Right atrium auricular region (tissue), 2 donors: ENCODE data around the gene PRTN3. TPM values are rescaled to one million over a fixed set of nuclear protein-coding genes. Genes with fewer than 3 reads are reported as not detected.
"Not testable (repeated sequence)": the region's sequence is repeated elsewhere in the genome, so short reads cannot be mapped to it uniquely, and the experiment has no call there.

Experiments
- DNase-seq: peaks from one replicate; pipeline ENCODE4 v3.0.0-alpha.2; 2019; ENCODE audit warnings: low spot score
- H3K27ac ChIP-seq, 2 donors: fragments of 200-600 bp; sonication (generic); 1 replicate in 1 of 2; 2 replicates in 1 of 2; pipeline ENCODE4 v1.5.1; 2016 to 2019
- H3K27me3 ChIP-seq, 2 donors: fragments of 200-600 bp; sonication (generic); one replicate each; pipeline versions ENCODE4 v1.5.1 to v1.6.0; 2017 to 2019
- H3K36me3 ChIP-seq: fragments of 200-600 bp; sonication (generic); one replicate; pipeline ENCODE4 v1.5.1; 2016
- H3K4me1 ChIP-seq, 2 donors: fragments of 200-600 bp; sonication (generic); one replicate each; pipeline versions ENCODE4 v1.5.1 to v1.6.0; 2017 to 2019
- H3K4me3 ChIP-seq, 2 donors: fragments of 200-600 bp; sonication (generic); 1 replicate in 1 of 2; 2 replicates in 1 of 2; pipeline ENCODE4 v1.5.1; 2017 to 2019; ENCODE audit warnings: mild to moderate bottlenecking in 1 of 2, moderate library complexity in 1 of 2
- H3K9me3 ChIP-seq, 2 donors: fragments of 200-600 bp; sonication (generic); one replicate each; pipeline ENCODE4 v1.5.1; 2019
- CTCF ChIP-seq, 2 donors: fragments of 200-600 bp; sonication (generic); IDR thresholded peaks; one replicate each; pipeline ENCODE4 v1.5.1; 2019; ENCODE audit warnings: antibody characterized with exemption in 2 of 2
- total RNA-seq, 2 donors: library from RNA; depleted of rRNA; stranded (reverse); fragments of >200 nt; gene quantifications; one replicate each; pipeline ENCODE4 v1.1.0, GENCODE V29; 2016

PRTN3 gene
- total RNA-seq, 2 donors from 2014 or later: not detected

GRCh38 chr19:813219-814151, 27.3 kb upstream of the PRTN3 start:
- H3K36me3 ChIP-seq: peaks cover 46% of the 10 kb centered on the region
- no peak overlapping the region for H3K27ac ChIP-seq
- no peak for TF ChIP-seq CTCF (IDR thresholded peaks at IDR 0.05)
- H3K4me1 ChIP-seq: no peaks in the 10 kb centered on the region
- H3K9me3 ChIP-seq: no peaks in the 10 kb centered on the region
- DNase-seq: no peak
- H3K27me3 ChIP-seq: no peaks in the 10 kb centered on the region
- H3K4me3 ChIP-seq: no peak overlapping the region

- no peak for DNase-seq
- Histone ChIP-seq H3K9me3 (no peaks in the 10 kb centered on the region), H3K4me3 (no peak overlapping the region), H3K36me3 (peaks cover 36% of the 10 kb centered on the region), H3K27ac (no peak overlapping the region), H3K4me1 (no peaks in the 10 kb centered on the region), H3K27me3 (no peaks in the 10 kb centered on the region)
- TF ChIP-seq CTCF (IDR thresholded peaks at IDR 0.05): no peak
These were observed 26.4 kb upstream of the PRTN3 start for GRCh38 chr19:814152-815078.

- Histone ChIP-seq H3K36me3 (peaks cover 28% of the 10 kb centered on the region), H3K4me1 (no peaks in the 10 kb centered on the region), H3K9me3 (no peaks in the 10 kb centered on the region), H3K27ac (no peak overlapping the region), H3K27me3 (no peaks in the 10 kb centered on the region), H3K4me3 (no peak overlapping the region)
- TF ChIP-seq CTCF (IDR thresholded peaks at IDR 0.05): no peak
- no peak for DNase-seq
These were observed 25.6 kb upstream of the PRTN3 start for GRCh38 chr19:815079-815774.

- H3K27ac ChIP-seq: no peak overlapping the region
- no peak for DNase-seq
- no peaks in the 10 kb centered on the region for H3K9me3 ChIP-seq
- no peak overlapping the region for H3K4me3 ChIP-seq
- no peaks in the 10 kb centered on the region for H3K27me3 ChIP-seq
- H3K4me1 ChIP-seq: no peaks in the 10 kb centered on the region
- no peak for TF ChIP-seq CTCF (IDR thresholded peaks at IDR 0.05)
- H3K36me3 ChIP-seq: peaks cover 21% of the 10 kb centered on the region
These were observed 24.9 kb upstream of the PRTN3 start for GRCh38 chr19:815775-816499.

GRCh38 chr19:816500-816857, 24.3 kb upstream of the PRTN3 start:
- Histone ChIP-seq H3K27me3 (no peaks in the 10 kb centered on the region), H3K27ac (no peak overlapping the region), H3K9me3 (no peaks in the 10 kb centered on the region), H3K36me3 (peaks cover 16% of the 10 kb centered on the region), H3K4me1 (peaks cover 0 to 5% of the 10 kb centered on the region in 2 donors), H3K4me3 (no peak overlapping the region)
- TF ChIP-seq CTCF (IDR thresholded peaks at IDR 0.05): no peak
- no peak for DNase-seq

- H3K36me3 ChIP-seq: not testable (repeated sequence)
These were observed 20.6 kb upstream of the PRTN3 start for GRCh38 chr19:820212-820611.

More at GRCh38 chr19:820212-820611, 20.6 kb upstream of the PRTN3 start:
- DNase-seq, H3K27ac ChIP-seq, H3K4me3 ChIP-seq, H3K27me3 ChIP-seq, H3K9me3 ChIP-seq: not testable (repeated sequence)
- peaks cover 0 to 18% of the 10 kb centered on the region in 2 donors for H3K4me1 ChIP-seq
